ENCODE data around the gene EDARADD. TPM values are rescaled to one million over a fixed set of nuclear protein-coding genes. Genes with fewer than 3 reads are reported as not detected.
"Not testable (repeated sequence)": the region's sequence is repeated elsewhere in the genome, so short reads cannot be mapped to it uniquely, and the experiment has no call there.

The EDARADD gene
- 0.66 TPM for polyA plus RNA-seq
- long read RNA-seq, donor 1, result 0 reads
- long read RNA-seq, donor 2, result 0 reads
- long read RNA-seq, donor 3, result 0 reads
- long read RNA-seq, donor 4, result 0 reads
- long read RNA-seq, donor 5, result 0 reads
- long read RNA-seq, donor 6, partial matches to known transcripts, result 0 of 1 reads
- long read RNA-seq, donor 6, other reads (novel, unspliced or antisense), result 0 of 1 reads
- long read RNA-seq, donor 7, result 0 reads
- long read RNA-seq, donor 8, result 0 reads
- long read RNA-seq, donor 9, result 0 reads
- long read RNA-seq, donor 10, partial matches to known transcripts, result 0 of 1 reads
- long read RNA-seq, donor 10, other reads (novel, unspliced or antisense), result 0 of 1 reads
- long read RNA-seq, donor 11, result 0 reads

- peaks cover 2% of the 10 kb centered on the region for H3K4me1 ChIP-seq (ENCODE audit: control insufficient read depth, insufficient read depth, low read length)
- no peaks in the 10 kb centered on the region for H3K36me3 ChIP-seq (ENCODE audit: control insufficient read depth, insufficient read depth, low read length)
- H3K4me3 ChIP-seq (ENCODE audit: low read length), result peak within 1 kb of the TSS; percentile 43
- WGBS (ENCODE audit: insufficient coverage, low lambda C conversion rate), result 100% methylated on average over 3 of the region's 13 CpGs
- DNase-seq, result no peak
- H3K27me3 ChIP-seq (ENCODE audit: control insufficient read depth, insufficient read depth, low read length), result peaks cover 54% of the 10 kb centered on the region
- no peaks in the 10 kb centered on the region for H3K9me3 ChIP-seq (ENCODE audit: control insufficient read depth, low read depth, low read length)
- no peak within 1 kb of the TSS for H3K27ac ChIP-seq (ENCODE audit: low read length)
These were observed at the start of gene EDARADD for GRCh38 chr1:236393681-236394481. Gene EDARADD (plus strand): TSS chr1:236394286. CDS start chr1:236394445, 159 bp downstream.

- no peak for DNase-seq
- no CpG with 5 or more reads among the region's 1 CpG for WGBS (ENCODE audit: insufficient coverage, low lambda C conversion rate)
- no peaks in the 10 kb centered on the region for H3K4me1 ChIP-seq (ENCODE audit: control insufficient read depth, insufficient read depth, low read length)
- H3K36me3 ChIP-seq (ENCODE audit: control insufficient read depth, insufficient read depth, low read length), result no peaks in the 10 kb centered on the region
- H3K4me3 ChIP-seq (ENCODE audit: low read length), result no peak overlapping the region
- peaks cover 7% of the 10 kb centered on the region for H3K9me3 ChIP-seq (ENCODE audit: control insufficient read depth, low read depth, low read length)
- peaks cover 3% of the 10 kb centered on the region for H3K27me3 ChIP-seq (ENCODE audit: control insufficient read depth, insufficient read depth, low read length)
- no peak overlapping the region for H3K27ac ChIP-seq (ENCODE audit: low read length)
These were observed 48.4 kb upstream of the EDARADD start for GRCh38 chr1:236345728-236346127.

- Histone ChIP-seq H3K9me3 (ENCODE audit: control insufficient read depth, low read depth, low read length) (peaks cover 7% of the 10 kb centered on the region), H3K4me3 (ENCODE audit: low read length) (no peak overlapping the region), H3K4me1 (ENCODE audit: control insufficient read depth, insufficient read depth, low read length) (no peaks in the 10 kb centered on the region), H3K27ac (ENCODE audit: low read length) (no peak overlapping the region), H3K27me3 (ENCODE audit: control insufficient read depth, insufficient read depth, low read length) (peaks cover 3% of the 10 kb centered on the region), H3K36me3 (ENCODE audit: control insufficient read depth, insufficient read depth, low read length) (no peaks in the 10 kb centered on the region)
- no peak for DNase-seq
- WGBS (ENCODE audit: insufficient coverage, low lambda C conversion rate), result no CpG with 5 or more reads among the region's 31 CpGs
These were observed 46.0 kb upstream of the EDARADD start for GRCh38 chr1:236348071-236348470.

GRCh38 chr1:236350308-236350707 is 43.8 kb upstream of the EDARADD start:
- H3K9me3 ChIP-seq (ENCODE audit: control insufficient read depth, low read depth, low read length), result peaks cover 7% of the 10 kb centered on the region
- peaks cover 4% of the 10 kb centered on the region for H3K27me3 ChIP-seq (ENCODE audit: control insufficient read depth, insufficient read depth, low read length)
- no peak overlapping the region for H3K4me3 ChIP-seq (ENCODE audit: low read length)
- H3K36me3 ChIP-seq (ENCODE audit: control insufficient read depth, insufficient read depth, low read length), result no peaks in the 10 kb centered on the region
- no peak overlapping the region for H3K27ac ChIP-seq (ENCODE audit: low read length)
- WGBS (ENCODE audit: insufficient coverage, low lambda C conversion rate), result no CpG with 5 or more reads among the region's 5 CpGs
- DNase-seq, result no peak
- no peaks in the 10 kb centered on the region for H3K4me1 ChIP-seq (ENCODE audit: control insufficient read depth, insufficient read depth, low read length)

GRCh38 chr1:236351875-236352573 is 42.1 kb upstream of the EDARADD start:
- no CpG with 5 or more reads among the region's 7 CpGs for WGBS (ENCODE audit: insufficient coverage, low lambda C conversion rate)
- Histone ChIP-seq H3K4me1 (ENCODE audit: control insufficient read depth, insufficient read depth, low read length) (no peaks in the 10 kb centered on the region), H3K36me3 (ENCODE audit: control insufficient read depth, insufficient read depth, low read length) (no peaks in the 10 kb centered on the region), H3K9me3 (ENCODE audit: control insufficient read depth, low read depth, low read length) (peaks cover 7% of the 10 kb centered on the region), H3K27me3 (ENCODE audit: control insufficient read depth, insufficient read depth, low read length) (peaks cover 6% of the 10 kb centered on the region), H3K4me3 (ENCODE audit: low read length) (no peak overlapping the region), H3K27ac (ENCODE audit: low read length) (no peak overlapping the region)
- DNase-seq, result no peak

DNA sequence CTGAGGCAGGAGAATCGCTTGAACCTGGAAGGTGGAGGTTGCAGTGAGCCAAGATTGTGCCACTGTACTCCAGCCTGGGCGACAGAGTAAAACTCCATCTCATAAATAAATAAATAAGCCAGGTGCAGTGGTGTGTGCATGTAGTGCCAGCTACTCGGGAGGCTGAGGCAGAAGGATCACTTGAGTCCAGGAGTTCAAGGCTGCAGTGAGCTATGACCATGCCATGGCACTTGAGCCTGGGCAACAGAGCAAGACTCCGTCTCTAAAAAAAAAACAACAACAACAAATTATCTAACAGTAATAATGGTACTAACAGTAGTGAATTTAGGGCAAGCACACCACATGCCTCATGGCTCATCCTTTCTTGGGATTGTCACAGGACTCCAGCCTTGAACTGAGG is 41.3 kb upstream of the EDARADD start:
- H3K4me1 ChIP-seq (ENCODE audit: control insufficient read depth, insufficient read depth, low read length), result not testable (repeated sequence)

DNA sequence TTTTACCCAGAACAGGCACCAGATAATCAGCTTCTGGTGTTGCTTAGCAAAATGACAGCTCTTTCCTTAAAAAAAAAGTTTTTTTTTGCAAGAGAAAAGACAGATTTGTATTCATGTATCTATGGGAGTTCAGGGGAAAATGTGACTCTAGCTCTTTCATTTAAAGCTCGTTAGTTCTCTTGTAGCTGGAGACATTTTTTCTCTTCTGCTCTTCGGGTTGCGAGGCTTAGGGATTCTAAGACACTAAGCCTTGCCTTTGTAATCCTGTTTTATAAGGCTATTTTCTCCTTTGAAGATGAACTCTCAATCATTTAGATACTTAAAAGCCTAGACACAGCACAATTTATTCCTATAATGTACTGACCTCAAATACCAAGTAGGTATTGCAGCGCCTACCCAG is 40.3 kb upstream of the EDARADD start:
- Histone ChIP-seq H3K27me3 (ENCODE audit: control insufficient read depth, insufficient read depth, low read length) (peaks cover 6% of the 10 kb centered on the region), H3K9me3 (ENCODE audit: control insufficient read depth, low read depth, low read length) (no peaks in the 10 kb centered on the region), H3K36me3 (ENCODE audit: control insufficient read depth, insufficient read depth, low read length) (no peaks in the 10 kb centered on the region), H3K4me1 (ENCODE audit: control insufficient read depth, insufficient read depth, low read length) (no peaks in the 10 kb centered on the region), H3K4me3 (ENCODE audit: low read length) (no peak overlapping the region), H3K27ac (ENCODE audit: low read length) (no peak overlapping the region)
- no peak for DNase-seq
- no CpG with 5 or more reads among the region's 4 CpGs for WGBS (ENCODE audit: insufficient coverage, low lambda C conversion rate)

More for the DNA sequence above, 41.3 kb upstream of the EDARADD start:
- H3K9me3 ChIP-seq (ENCODE audit: control insufficient read depth, low read depth, low read length); H3K27ac ChIP-seq (ENCODE audit: low read length); H3K4me3 ChIP-seq (ENCODE audit: low read length); DNase-seq; H3K27me3 ChIP-seq (ENCODE audit: control insufficient read depth, insufficient read depth, low read length); H3K36me3 ChIP-seq (ENCODE audit: control insufficient read depth, insufficient read depth, low read length): not testable (repeated sequence)
- no CpG with 5 or more reads among the region's 4 CpGs for WGBS (ENCODE audit: insufficient coverage, low lambda C conversion rate)

DNA sequence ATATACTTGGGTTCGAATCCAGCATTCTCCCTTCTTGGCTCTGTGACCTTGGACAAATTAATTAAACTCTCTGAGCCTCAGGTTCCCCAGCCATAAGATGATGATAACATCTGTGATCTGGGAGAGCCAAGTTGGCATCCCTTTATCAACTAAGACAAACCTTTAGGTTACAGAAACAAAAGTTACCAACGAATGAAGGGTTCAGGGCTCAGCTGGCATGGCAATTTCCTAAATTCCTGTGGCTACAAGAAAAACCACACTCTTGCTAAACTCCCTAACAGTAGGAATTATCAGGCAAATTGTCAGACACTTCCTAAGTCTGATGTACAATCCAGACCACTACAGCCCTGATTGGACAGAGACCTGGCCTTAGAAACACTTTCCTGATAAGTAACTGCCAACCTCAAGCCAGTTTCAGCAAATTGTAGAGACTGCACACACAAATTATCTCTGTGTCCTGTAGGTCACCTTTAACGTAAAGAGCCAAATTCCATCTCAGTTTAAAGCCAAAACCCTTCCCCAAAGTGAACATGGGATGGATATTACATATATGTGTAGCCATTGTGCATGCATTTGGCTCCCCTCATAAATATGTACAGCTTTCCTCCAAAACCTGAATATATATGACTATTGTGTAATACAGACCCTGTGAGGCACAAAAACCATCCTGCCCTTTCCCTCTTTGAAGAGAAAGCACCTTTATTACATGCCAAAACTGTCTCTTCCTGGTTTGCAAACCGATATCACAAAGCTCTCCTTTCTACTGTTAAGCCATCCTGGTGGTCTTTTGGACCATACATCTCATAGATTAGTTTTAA is 39.5 kb upstream of the EDARADD start:
- Histone ChIP-seq H3K27me3 (ENCODE audit: control insufficient read depth, insufficient read depth, low read length) (peaks cover 6% of the 10 kb centered on the region), H3K9me3 (ENCODE audit: control insufficient read depth, low read depth, low read length) (no peaks in the 10 kb centered on the region), H3K4me1 (ENCODE audit: control insufficient read depth, insufficient read depth, low read length) (no peaks in the 10 kb centered on the region), H3K36me3 (ENCODE audit: control insufficient read depth, insufficient read depth, low read length) (no peaks in the 10 kb centered on the region), H3K27ac (ENCODE audit: low read length) (no peak overlapping the region), H3K4me3 (ENCODE audit: low read length) (no peak overlapping the region)
- DNase-seq, result no peak
- WGBS (ENCODE audit: insufficient coverage, low lambda C conversion rate), result 60% methylated on average over 1 of the region's 4 CpGs

DNA sequence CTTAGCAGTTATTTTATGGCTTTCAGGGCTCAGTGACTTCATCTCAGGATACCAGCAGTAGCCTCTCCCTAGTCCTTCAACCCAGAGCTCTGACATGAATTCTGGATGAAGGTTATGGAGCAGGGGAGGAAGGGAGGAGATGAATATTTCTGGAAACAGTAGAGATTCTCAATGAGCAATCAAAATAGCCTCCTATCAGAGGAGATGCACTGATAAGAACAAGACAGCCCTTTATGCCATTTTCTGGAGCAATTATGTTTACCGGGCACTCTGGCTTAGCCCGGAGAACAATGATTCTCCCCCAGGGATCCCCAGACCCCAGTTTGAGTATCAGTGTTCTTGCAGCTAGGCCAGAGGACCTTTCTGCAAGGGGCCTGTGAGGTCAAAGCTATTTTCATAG is 37.9 kb upstream of the EDARADD start:
- Histone ChIP-seq H3K27me3 (ENCODE audit: control insufficient read depth, insufficient read depth, low read length) (peaks cover 6% of the 10 kb centered on the region), H3K9me3 (ENCODE audit: control insufficient read depth, low read depth, low read length) (no peaks in the 10 kb centered on the region), H3K4me3 (ENCODE audit: low read length) (no peak overlapping the region), H3K27ac (ENCODE audit: low read length) (no peak overlapping the region), H3K4me1 (ENCODE audit: control insufficient read depth, insufficient read depth, low read length) (no peaks in the 10 kb centered on the region), H3K36me3 (ENCODE audit: control insufficient read depth, insufficient read depth, low read length) (no peaks in the 10 kb centered on the region)
- no peak for DNase-seq
- WGBS (ENCODE audit: insufficient coverage, low lambda C conversion rate), result no CpG with 5 or more reads among the region's 2 CpGs

All from large intestine (tissue), 12 donors.